Activated T-cell treated with anti-CD3 and anti-CD28 coated beads, Interleukin-2, amount 50 U/mL, for 72 hours (primary cell): ENCODE results near the gene SARM1. TPM values are rescaled to one million over a fixed set of nuclear protein-coding genes. Genes with fewer than 3 reads are reported as not detected.

ENCODE experiments used
- ATAC-seq, 2 donors: fragments of 150-1000 bp; cut with Tn5 transposase; replicated peaks in 1 of 2; 2 replicates each; pipeline ENCODE4 v1.10.0; 2021; ENCODE audit warnings: moderate library complexity in 2 of 2, mild to moderate bottlenecking in 1 of 2
- DNase-seq, 2 donors: peaks; one replicate each; pipeline ENCODE4 v3.0.0; 2021 to 2022; ENCODE audit warnings: mixed read lengths in 1 of 2
- H3K27ac Mint-ChIP-seq: one replicate; pipeline ENCODE4 v1.8.0; 2022; ENCODE audit warnings: mild to moderate bottlenecking, moderate library complexity, mixed read lengths
- H3K27me3 Mint-ChIP-seq: one replicate; pipeline ENCODE4 v1.8.0; 2022; ENCODE audit warnings: low read depth, mixed read lengths
- H3K36me3 Mint-ChIP-seq, 2 donors: one replicate each; pipeline ENCODE4 v1.8.0; 2022; ENCODE audit warnings: mixed read lengths in 2 of 2, mild to moderate bottlenecking in 1 of 2; ENCODE audit not compliant: insufficient read depth in 2 of 2
- H3K4me1 Mint-ChIP-seq: one replicate; pipeline ENCODE4 v1.8.0; 2022; ENCODE audit warnings: low read depth, mixed read lengths
- H3K4me3 Mint-ChIP-seq, 2 donors: one replicate each; pipeline ENCODE4 v1.8.0; 2022; ENCODE audit warnings: mild to moderate bottlenecking in 2 of 2, mixed read lengths in 2 of 2, moderate library complexity in 2 of 2
- H3K9me3 Mint-ChIP-seq, 2 donors: one replicate each; pipeline ENCODE4 v1.8.0; 2022; ENCODE audit warnings: mixed read lengths in 2 of 2
- total RNA-seq, 2 donors: library from RNA; stranded (reverse); gene quantifications; one replicate each; pipeline ENCODE4 v1.2.3, GENCODE V29; 2022

Gene SARM1
- total RNA-seq, 2 donors from 2014 or later = 22.4 to 24.3 TPM

DNA sequence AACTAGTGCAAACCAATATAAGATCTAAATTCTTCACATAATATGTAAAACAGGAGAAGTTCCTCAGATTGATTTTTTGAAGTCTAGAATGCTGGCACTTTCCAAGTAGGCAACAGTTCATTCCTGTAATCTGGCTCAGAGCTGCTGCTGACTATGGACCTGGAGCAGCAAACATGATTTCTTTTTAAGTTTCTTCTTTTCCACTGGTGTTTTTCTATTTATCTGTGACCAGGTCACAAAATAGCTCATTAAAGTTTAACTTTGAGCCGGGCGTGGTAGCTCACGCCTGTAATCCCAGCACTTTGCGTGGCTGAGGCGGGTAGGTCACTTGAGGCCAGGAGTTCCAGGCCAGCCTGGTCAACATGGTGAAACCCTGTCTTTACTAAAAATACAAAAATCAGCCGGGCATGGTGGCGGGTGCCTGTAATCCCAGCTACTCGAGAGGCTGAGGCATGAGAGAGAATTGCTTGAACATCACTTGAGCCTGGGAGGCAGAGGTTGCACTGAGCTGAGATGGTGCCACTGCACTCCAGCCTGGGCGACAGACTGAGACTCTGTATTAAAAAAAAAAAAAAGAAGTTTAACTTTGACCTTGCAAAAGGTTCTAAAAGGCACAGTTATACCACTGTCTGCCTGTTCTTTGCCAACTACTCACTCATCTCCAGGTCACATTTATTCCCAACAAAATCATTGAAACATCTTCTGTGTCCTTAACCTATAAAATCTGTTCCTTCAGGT lies 72.6 kb downstream of the SARM1 start:
- H3K4me1 Mint-ChIP-seq = no peaks in the 10 kb centered on the region
- ATAC-seq (no peak), DNase-seq (no peak)
- H3K9me3 Mint-ChIP-seq = no peaks in the 10 kb centered on the region
- no peak overlapping the region for H3K4me3 Mint-ChIP-seq
- H3K36me3 Mint-ChIP-seq = no peaks in the 10 kb centered on the region
- H3K27ac Mint-ChIP-seq = no peak overlapping the region
- peaks cover 13% of the 10 kb centered on the region for H3K27me3 Mint-ChIP-seq

DNA sequence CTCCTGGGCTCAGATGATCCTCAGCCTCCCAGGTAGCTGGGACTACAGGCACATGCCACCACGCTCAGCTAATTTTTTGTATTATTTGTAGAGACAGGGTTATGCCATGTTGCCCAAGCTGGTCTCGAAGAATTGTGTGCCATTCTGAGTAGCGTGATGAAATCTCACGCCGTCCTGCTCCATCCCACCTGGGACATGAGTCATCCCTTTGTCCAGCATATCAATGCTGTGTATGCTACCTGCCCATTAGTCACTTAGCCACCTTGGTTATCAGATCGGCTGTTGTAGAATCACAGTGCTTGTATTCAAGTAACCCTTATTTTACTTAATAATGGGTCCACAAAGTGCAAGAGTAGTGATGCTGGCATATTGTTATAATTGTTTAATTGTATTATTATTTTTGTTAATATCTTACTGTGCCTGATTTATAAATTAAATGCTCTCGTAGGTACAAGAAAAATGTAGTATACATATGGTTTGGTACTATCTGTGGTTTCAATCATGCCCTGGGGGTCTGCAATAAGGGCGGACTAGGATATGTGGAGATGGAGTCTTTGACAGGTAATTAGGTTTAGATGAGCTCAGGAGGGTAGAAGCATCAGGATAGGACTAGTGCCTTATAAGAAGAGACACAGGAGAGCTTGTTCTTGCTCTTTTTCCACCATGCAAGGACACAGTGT lies 75.4 kb downstream of the SARM1 start:
- Mint-ChIP-seq H3K36me3 (no peaks in the 10 kb centered on the region), H3K27ac (no peak overlapping the region), H3K27me3 (peaks cover 9% of the 10 kb centered on the region), H3K4me3 (no peak overlapping the region), H3K4me1 (no peaks in the 10 kb centered on the region), H3K9me3 (peaks cover 0 to 5% of the 10 kb centered on the region in 2 donors)
- DNase-seq (no peak), ATAC-seq (no peak)

DNA sequence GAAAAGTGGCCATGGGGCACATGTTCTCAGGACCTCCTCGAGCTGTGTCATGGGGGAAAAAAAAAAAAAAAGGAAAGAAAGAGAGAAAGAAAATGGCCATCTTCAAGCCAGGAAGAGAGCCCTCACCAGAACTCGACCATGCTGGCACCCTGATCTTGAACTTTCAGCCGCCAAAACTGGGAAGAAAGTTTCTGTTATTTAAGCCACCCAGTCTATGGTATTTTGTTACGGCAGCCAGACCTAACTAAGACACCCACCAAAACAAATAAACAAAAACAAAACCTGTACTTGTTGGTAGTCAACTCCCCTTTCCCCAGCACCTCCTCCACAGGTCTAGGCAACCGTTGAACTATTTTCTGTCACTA lies 75.9 kb downstream of the SARM1 start:
- no peak for ATAC-seq
- no peak for DNase-seq
- no peaks in the 10 kb centered on the region for H3K36me3 Mint-ChIP-seq

DNA sequence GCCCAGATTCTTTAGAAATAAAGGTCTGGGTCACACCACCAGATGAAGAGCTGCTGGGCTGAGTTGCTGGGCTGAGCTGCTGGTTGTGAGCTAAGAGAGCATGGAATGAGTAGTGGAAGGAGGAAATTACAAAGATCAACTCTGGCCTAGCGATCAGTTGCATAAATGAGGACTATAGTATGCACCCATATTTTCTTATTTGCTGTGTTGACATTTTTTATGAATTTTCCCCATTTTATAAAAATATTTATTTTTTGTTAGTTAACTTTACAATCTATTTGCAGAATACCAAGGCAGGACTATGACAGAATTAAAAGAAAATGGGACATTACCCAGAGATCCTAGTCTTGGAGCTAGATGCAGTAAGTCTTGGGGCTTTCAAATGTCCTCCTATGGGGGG lies 78.4 kb downstream of the SARM1 start:
- Mint-ChIP-seq H3K36me3 (no peaks in the 10 kb centered on the region), H3K27ac (no peak overlapping the region), H3K9me3 (peaks cover 0 to 5% of the 10 kb centered on the region in 2 donors), H3K4me1 (no peaks in the 10 kb centered on the region), H3K4me3 (no peak overlapping the region), H3K27me3 (peaks cover 19% of the 10 kb centered on the region)
- DNase-seq (no peak), ATAC-seq (no peak)

More for the DNA sequence above, 75.9 kb downstream of the SARM1 start:
- Mint-ChIP-seq H3K27ac (no peak overlapping the region), H3K4me3 (no peak overlapping the region), H3K4me1 (no peaks in the 10 kb centered on the region), H3K9me3 (peaks cover 0 to 5% of the 10 kb centered on the region in 2 donors), H3K27me3 (peaks cover 9% of the 10 kb centered on the region)

Other genes with a start within 250 kb of the SARM1 start
- gene TMEM97, start 52.5 kb upstream of the SARM1 start, total RNA-seq = 10 to 100 TPM; 23.4 to 38.2 TPM
- gene IFT20, start 36.2 kb upstream of the SARM1 start, total RNA-seq = 10 to 100 TPM; 31.1 to 31.7 TPM
- gene TNFAIP1, start 35.9 kb upstream of the SARM1 start, total RNA-seq = 10 to 100 TPM; 20.9 to 22.1 TPM
- gene POLDIP2, start 14.2 kb upstream of the SARM1 start, total RNA-seq = 10 to 100 TPM; 78.2 to 91.2 TPM
- gene SEBOX, start 6.5 kb upstream of the SARM1 start, total RNA-seq = not detected
- under 1 TPM; 0.19 to 0.30 TPM for gene VTN, start 1.4 kb upstream of the SARM1 start, total RNA-seq
- 1 to 10 TPM; 2.1 TPM for gene SLC46A1, start 34.5 kb downstream of the SARM1 start, total RNA-seq
- not detected for gene SLC13A2, start 102.0 kb downstream of the SARM1 start, total RNA-seq
- not detected for gene FOXN1, start 134.7 kb downstream of the SARM1 start, total RNA-seq
- 10 to 100 TPM; 45.3 to 53.8 TPM for gene UNC119, start 180.9 kb downstream of the SARM1 start, total RNA-seq
- gene PIGS, start 199.8 kb downstream of the SARM1 start, total RNA-seq = 10 to 100 TPM; 46.3 to 53.5 TPM
- gene ALDOC, start 205.2 kb downstream of the SARM1 start, total RNA-seq = 10 to 100 TPM; 23.1 to 40.0 TPM
- gene SPAG5, start 227.3 kb downstream of the SARM1 start, total RNA-seq = 100 to 1,000 TPM; 134 to 141 TPM
- 10 to 100 TPM; 25.1 to 33.4 TPM for gene RSKR, start 242.5 kb downstream of the SARM1 start, total RNA-seq